Measurements from ENCODE around the gene SERAC1.

Gene SERAC1

DNA sequence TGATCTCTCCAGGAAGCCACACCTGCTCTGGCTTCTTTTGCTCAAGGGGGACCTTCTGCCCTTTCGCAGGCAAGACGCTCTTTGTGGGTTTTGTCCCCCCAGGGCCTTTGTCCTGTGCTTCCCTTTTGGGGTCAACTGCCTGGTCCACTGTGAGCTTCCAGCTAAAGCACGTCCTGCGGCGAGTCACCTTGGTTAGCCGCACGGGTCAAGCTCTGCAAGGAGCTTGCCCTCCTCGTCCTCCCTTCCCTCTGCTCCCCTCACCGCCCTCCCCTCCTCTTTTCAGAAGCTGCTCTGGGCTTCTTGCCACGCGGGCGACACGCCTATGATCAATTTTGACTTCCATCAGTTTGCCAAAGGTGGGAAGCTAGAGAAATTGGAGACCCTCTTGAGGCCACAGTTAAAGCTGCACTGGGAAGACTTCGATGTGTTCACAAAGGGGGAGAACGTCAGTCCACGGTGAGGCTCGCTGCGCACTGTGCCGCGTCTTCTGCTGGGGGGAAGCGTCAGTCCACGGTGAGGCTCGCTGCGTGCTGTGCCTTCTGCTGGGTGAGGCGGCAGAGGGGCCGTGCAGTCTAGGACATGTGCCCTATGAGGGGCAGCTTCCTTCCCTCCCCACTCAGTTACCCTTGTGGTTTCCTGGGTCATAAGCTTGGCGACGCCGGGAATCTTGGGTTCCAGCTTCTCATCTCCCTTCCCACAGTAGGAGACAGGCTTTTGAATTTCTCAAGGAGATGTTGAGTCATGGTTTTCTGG, 106.2 kb downstream of the SERAC1 start:
- TF ChIP-seq ZFX (IDR thresholded peaks at IDR 0.05), result no peak
- TF ChIP-seq, protein P1, sequence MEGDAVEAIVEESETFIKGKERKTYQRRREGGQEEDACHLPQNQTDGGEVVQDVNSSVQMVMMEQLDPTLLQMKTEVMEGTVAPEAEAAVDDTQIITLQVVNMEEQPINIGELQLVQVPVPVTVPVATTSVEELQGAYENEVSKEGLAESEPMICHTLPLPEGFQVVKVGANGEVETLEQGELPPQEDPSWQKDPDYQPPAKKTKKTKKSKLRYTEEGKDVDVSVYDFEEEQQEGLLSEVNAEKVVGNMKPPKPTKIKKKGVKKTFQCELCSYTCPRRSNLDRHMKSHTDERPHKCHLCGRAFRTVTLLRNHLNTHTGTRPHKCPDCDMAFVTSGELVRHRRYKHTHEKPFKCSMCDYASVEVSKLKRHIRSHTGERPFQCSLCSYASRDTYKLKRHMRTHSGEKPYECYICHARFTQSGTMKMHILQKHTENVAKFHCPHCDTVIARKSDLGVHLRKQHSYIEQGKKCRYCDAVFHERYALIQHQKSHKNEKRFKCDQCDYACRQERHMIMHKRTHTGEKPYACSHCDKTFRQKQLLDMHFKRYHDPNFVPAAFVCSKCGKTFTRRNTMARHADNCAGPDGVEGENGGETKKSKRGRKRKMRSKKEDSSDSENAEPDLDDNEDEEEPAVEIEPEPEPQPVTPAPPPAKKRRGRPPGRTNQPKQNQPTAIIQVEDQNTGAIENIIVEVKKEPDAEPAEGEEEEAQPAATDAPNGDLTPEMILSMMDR (conservative IDR thresholded peaks at IDR 0.05), result no peak
- H3K27ac ChIP-seq, result peak overlapping the region; percentile 87

DNA sequence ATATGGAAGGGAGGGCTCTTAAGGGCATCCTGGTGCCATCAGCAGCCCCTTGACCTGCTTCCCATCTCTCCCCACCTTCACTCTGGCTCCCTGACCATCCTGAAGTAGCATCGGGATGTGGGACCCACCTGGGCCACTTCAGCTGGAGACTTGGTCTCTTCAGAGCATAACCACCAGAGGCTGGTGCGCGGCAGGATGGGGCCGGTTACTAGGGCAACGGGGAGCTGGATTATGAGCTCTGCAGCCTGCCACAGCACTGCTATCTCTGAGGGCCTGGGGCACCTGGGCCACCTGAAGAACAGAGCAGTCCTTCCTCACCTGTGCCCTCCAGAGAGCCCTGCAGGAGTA, 106.7 kb downstream of the SERAC1 start:
- TF ChIP-seq, protein P1 (conservative IDR thresholded peaks at IDR 0.05), result no peak
- no peak for TF ChIP-seq ZFX (IDR thresholded peaks at IDR 0.05)
- peak overlapping the region; percentile 87 for H3K27ac ChIP-seq

DNA sequence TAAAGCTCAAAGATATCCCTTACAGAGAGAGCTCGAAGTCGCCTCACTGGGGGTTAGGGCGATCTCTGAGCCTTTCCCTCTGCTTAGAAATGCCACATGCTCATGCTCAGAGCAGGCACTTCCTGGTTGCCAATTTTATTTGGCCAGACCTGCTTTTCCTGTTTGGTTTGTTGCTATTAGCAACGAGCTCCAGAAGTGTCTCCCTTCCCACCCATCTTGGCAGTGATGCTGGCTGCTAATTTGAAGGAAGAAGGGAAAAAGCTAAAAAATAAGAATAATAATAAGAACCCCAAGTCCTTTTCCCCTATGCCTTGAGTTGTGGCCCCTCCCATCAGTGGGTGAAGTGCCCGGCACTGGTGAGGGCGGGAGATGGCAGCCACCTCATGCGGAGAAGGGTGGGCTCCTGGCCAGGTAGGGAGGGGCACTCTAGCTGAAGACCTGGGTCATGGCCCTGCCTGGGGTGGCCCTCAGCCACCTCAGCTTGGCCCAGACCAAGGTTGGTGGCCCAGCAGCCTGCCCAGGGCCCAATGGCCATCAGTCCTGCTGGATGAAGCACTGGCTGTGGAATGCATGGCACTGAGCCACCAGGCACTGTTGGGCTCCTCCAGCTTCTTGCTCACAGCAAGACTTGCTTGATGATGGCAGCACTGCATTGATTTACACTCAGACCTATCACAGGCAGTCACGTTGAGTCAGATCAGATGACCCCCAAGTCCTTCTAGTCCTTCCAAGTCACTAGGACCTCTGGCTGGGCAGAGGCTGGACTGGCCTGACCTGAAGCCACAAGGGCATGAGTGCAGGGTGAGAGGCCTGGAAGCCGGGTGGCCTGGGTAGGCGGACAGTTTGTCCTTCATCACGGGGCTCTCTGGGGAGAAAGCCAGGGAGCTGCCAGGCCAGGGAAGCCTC, 107.4 kb downstream of the SERAC1 start:
- TF ChIP-seq, protein P1 (conservative IDR thresholded peaks at IDR 0.05), result no peak
- no peak for TF ChIP-seq ZFX (IDR thresholded peaks at IDR 0.05)
- peak overlapping the region; percentile 87 for H3K27ac ChIP-seq
